Temporal lobe (tissue), 1 donor: ENCODE results near the gene NAA35. TPM values are rescaled to one million over a fixed set of nuclear protein-coding genes. Genes with fewer than 3 reads are reported as not detected.

Experiments
- total RNA-seq: library from RNA; depleted of rRNA; stranded (reverse); fragments of >200 nt; gene quantifications from one replicate; pipeline ENCODE4 v1.2.3, GENCODE V29; 2014

NAA35 gene
- total RNA-seq, 1 donor from 2014 or later = 48.4 TPM

Other genes with a start within 250 kb of the NAA35 start
- 255 TPM for gene AGTPBP1, start 199.2 kb upstream of the NAA35 start, total RNA-seq
- gene GOLM1, start 158.4 kb downstream of the NAA35 start, total RNA-seq = 84.1 TPM